Ovary (tissue), 3 donors: ENCODE measurements around the gene RAB15.

Experiments used
- EP300 ChIP-seq: sonication (generic); formaldehyde crosslinking; IDR thresholded peaks from one replicate; pipeline ENCODE4 v1.6.1; 2017; ENCODE audit warnings: antibody characterized with exemption
- POLR2A ChIP-seq: fragments of 450-650 bp; IDR thresholded peaks from one replicate; pipeline ENCODE4 v1.6.1; 2017; ENCODE audit warnings: antibody characterized with exemption, mild to moderate bottlenecking, moderate library complexity
- TF ChIP-seq, protein P1 (sequence below), 3 donors: fragments of 450-650 bp in 2 of 3; fragments of 200-600 bp in 1 of 3; IDR thresholded peaks; one replicate each; pipeline versions ENCODE4 v1.5.1 to v1.8.0; 2016 to 2022; ENCODE audit warnings: antibody characterized with exemption in 3 of 3, mild to moderate bottlenecking in 1 of 3
- donor health status: DM: no; HTN: no; CAD: no.

DNA sequence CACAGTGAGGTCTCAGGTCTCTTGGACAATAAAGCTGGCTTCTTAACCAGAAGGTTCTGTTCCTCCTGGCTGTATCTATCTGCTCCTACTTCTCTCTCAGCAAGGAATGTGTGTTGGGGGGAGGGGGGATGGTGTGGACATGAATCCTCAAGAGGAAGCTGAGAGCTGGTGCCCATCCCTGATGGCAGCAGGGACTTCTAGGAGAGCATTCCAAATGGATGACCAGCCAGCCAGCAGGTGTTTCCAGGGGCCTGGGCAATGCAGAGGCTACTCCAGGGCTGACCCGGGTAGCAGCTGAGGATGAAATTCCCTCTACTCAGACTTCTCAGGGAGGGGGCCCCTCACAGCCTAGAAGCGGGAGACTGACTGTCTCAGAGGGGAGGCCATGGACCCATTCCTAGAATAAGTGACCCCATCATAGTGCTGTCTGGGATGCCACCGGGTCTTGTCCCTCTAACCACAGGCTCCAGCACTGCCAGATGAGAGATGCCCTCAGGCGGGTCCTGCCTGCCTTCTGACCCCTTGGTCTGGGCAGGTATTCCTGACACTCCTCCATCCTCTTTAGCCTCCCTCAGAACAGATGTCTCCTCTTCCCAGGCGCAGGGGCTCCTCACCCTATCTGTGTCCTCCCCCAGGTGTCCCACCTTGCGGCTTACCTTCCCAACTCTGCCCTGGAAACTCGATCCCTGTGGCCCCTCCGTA, 1.2 kb downstream of the RAB15 start:
- TF ChIP-seq, protein P1, sequence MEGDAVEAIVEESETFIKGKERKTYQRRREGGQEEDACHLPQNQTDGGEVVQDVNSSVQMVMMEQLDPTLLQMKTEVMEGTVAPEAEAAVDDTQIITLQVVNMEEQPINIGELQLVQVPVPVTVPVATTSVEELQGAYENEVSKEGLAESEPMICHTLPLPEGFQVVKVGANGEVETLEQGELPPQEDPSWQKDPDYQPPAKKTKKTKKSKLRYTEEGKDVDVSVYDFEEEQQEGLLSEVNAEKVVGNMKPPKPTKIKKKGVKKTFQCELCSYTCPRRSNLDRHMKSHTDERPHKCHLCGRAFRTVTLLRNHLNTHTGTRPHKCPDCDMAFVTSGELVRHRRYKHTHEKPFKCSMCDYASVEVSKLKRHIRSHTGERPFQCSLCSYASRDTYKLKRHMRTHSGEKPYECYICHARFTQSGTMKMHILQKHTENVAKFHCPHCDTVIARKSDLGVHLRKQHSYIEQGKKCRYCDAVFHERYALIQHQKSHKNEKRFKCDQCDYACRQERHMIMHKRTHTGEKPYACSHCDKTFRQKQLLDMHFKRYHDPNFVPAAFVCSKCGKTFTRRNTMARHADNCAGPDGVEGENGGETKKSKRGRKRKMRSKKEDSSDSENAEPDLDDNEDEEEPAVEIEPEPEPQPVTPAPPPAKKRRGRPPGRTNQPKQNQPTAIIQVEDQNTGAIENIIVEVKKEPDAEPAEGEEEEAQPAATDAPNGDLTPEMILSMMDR (IDR thresholded peaks at IDR 0.05) = no peak
- TF ChIP-seq POLR2A (no peak), EP300 (no peak)
